Measurements from ENCODE around the gene ZNF26. TPM values are rescaled to one million over a fixed set of nuclear protein-coding genes. Genes with fewer than 3 reads are reported as not detected.
A peak's percentile ranks its signal among the peaks of the same experiment; 100 is the strongest.

ZNF26 gene
- total and polyA plus RNA-seq, 10 of the 15 experiments (the other 5 are each of a cell fraction or from before 2014, with no cell fraction given), result 1.00 to 17.1 (median 10.5) TPM

DNA sequence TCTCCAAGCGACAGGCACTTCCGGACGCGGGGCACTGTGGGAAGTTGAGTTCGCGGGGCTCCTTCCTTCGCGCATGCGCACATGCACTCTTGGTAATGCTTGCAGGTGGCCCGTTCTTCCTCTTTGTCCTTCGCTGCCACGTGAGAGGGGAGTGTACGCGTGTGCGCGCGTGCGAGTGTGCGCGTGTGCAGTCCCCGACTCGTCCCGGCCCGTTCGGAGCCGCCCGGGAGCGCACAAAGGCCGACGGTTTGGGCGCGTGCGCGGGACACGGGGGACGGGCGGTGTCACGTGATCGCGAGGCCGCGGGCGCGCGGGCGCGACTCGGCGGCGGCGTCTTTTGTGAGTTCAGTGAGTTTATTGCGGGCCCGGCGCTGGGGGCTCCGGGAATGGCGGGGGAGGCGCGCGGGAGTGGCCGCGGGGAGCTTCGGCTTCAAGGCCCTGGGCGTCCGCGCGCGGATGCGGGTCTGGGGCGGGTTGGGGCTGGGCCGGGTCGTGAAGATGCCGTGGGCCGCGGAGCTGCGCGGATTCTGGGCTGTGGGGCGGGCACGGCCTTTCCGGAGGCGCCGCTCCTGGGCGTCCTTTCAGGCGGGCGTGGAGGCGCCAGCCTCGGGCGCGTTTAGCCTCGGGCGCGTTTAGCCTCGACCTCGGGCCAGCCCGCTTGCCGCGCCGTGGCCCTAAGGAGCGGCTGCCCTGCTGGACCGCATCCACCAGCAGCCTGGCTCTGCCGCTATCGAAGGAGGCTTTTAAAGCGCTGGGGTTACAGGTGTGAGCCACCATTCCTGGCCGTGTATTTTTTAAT, 51.2 kb downstream of the ZNF26 start, which contains the start of gene ZNF84 (continued):
- TF ChIP-seq, protein P1, sequence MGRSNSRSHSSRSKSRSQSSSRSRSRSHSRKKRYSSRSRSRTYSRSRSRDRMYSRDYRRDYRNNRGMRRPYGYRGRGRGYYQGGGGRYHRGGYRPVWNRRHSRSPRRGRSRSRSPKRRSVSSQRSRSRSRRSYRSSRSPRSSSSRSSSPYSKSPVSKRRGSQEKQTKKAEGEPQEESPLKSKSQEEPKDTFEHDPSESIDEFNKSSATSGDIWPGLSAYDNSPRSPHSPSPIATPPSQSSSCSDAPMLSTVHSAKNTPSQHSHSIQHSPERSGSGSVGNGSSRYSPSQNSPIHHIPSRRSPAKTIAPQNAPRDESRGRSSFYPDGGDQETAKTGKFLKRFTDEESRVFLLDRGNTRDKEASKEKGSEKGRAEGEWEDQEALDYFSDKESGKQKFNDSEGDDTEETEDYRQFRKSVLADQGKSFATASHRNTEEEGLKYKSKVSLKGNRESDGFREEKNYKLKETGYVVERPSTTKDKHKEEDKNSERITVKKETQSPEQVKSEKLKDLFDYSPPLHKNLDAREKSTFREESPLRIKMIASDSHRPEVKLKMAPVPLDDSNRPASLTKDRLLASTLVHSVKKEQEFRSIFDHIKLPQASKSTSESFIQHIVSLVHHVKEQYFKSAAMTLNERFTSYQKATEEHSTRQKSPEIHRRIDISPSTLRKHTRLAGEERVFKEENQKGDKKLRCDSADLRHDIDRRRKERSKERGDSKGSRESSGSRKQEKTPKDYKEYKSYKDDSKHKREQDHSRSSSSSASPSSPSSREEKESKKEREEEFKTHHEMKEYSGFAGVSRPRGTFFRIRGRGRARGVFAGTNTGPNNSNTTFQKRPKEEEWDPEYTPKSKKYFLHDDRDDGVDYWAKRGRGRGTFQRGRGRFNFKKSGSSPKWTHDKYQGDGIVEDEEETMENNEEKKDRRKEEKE (IDR thresholded peaks at IDR 0.05), result no peak
- TF ChIP-seq RB1 (IDR thresholded peaks at IDR 0.05; ENCODE audit: borderline replicate concordance) (no peak), EZH2 (IDR thresholded peaks at IDR 0.05; ENCODE audit: borderline replicate concordance, control insufficient read depth, low read depth, low read length) (no peak), HDAC2 (IDR thresholded peaks at IDR 0.05) (no peak), ZNF24 (IDR thresholded peaks at IDR 0.05) (no peak), RUNX3 (IDR thresholded peaks at IDR 0.05; ENCODE audit: low read length) (peak; percentile 4; the same call in 1 of the 2 replicates), POLR2A (IDR thresholded peaks at IDR 0.05; ENCODE audit: low read depth, low read length) (peak; percentile 82), NFYB (IDR thresholded peaks at IDR 0.05; ENCODE audit: insufficient read depth, low read depth, low read length) (no peak), SUPT20H (IDR thresholded peaks at IDR 0.05; ENCODE audit: borderline replicate concordance, control insufficient read depth, low read depth, low read length) (no peak), ZNF207 (IDR thresholded peaks at IDR 0.05; ENCODE audit: borderline replicate concordance) (0 out of 2 replicates have a peak, but pooled peaks have one; percentile 25)
- TF ChIP-seq, protein P2, sequence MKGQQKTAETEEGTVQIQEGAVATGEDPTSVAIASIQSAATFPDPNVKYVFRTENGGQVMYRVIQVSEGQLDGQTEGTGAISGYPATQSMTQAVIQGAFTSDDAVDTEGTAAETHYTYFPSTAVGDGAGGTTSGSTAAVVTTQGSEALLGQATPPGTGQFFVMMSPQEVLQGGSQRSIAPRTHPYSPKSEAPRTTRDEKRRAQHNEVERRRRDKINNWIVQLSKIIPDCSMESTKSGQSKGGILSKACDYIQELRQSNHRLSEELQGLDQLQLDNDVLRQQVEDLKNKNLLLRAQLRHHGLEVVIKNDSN (IDR thresholded peaks at IDR 0.05; ENCODE audit: borderline replicate concordance, extremely low read length, insufficient read depth, low read depth, low read length), result peak; percentile 93
- TF ChIP-seq, protein P3, sequence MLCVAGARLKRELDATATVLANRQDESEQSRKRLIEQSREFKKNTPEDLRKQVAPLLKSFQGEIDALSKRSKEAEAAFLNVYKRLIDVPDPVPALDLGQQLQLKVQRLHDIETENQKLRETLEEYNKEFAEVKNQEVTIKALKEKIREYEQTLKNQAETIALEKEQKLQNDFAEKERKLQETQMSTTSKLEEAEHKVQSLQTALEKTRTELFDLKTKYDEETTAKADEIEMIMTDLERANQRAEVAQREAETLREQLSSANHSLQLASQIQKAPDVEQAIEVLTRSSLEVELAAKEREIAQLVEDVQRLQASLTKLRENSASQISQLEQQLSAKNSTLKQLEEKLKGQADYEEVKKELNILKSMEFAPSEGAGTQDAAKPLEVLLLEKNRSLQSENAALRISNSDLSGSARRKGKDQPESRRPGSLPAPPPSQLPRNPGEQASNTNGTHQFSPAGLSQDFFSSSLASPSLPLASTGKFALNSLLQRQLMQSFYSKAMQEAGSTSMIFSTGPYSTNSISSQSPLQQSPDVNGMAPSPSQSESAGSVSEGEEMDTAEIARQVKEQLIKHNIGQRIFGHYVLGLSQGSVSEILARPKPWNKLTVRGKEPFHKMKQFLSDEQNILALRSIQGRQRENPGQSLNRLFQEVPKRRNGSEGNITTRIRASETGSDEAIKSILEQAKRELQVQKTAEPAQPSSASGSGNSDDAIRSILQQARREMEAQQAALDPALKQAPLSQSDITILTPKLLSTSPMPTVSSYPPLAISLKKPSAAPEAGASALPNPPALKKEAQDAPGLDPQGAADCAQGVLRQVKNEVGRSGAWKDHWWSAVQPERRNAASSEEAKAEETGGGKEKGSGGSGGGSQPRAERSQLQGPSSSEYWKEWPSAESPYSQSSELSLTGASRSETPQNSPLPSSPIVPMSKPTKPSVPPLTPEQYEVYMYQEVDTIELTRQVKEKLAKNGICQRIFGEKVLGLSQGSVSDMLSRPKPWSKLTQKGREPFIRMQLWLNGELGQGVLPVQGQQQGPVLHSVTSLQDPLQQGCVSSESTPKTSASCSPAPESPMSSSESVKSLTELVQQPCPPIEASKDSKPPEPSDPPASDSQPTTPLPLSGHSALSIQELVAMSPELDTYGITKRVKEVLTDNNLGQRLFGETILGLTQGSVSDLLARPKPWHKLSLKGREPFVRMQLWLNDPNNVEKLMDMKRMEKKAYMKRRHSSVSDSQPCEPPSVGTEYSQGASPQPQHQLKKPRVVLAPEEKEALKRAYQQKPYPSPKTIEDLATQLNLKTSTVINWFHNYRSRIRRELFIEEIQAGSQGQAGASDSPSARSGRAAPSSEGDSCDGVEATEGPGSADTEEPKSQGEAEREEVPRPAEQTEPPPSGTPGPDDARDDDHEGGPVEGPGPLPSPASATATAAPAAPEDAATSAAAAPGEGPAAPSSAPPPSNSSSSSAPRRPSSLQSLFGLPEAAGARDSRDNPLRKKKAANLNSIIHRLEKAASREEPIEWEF (IDR thresholded peaks at IDR 0.05; ENCODE audit: insufficient replicate concordance, low read depth, low read length), result no peak
- TF ChIP-seq, protein P4, sequence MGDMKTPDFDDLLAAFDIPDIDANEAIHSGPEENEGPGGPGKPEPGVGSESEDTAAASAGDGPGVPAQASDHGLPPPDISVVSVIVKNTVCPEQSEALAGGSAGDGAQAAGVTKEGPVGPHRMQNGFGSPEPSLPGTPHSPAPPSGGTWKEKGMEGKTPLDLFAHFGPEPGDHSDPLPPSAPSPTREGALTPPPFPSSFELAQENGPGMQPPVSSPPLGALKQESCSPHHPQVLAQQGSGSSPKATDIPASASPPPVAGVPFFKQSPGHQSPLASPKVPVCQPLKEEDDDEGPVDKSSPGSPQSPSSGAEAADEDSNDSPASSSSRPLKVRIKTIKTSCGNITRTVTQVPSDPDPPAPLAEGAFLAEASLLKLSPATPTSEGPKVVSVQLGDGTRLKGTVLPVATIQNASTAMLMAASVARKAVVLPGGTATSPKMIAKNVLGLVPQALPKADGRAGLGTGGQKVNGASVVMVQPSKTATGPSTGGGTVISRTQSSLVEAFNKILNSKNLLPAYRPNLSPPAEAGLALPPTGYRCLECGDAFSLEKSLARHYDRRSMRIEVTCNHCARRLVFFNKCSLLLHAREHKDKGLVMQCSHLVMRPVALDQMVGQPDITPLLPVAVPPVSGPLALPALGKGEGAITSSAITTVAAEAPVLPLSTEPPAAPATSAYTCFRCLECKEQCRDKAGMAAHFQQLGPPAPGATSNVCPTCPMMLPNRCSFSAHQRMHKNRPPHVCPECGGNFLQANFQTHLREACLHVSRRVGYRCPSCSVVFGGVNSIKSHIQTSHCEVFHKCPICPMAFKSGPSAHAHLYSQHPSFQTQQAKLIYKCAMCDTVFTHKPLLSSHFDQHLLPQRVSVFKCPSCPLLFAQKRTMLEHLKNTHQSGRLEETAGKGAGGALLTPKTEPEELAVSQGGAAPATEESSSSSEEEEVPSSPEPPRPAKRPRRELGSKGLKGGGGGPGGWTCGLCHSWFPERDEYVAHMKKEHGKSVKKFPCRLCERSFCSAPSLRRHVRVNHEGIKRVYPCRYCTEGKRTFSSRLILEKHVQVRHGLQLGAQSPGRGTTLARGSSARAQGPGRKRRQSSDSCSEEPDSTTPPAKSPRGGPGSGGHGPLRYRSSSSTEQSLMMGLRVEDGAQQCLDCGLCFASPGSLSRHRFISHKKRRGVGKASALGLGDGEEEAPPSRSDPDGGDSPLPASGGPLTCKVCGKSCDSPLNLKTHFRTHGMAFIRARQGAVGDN (IDR thresholded peaks at IDR 0.05), result peak; percentile 73
- TF ChIP-seq, protein P5, sequence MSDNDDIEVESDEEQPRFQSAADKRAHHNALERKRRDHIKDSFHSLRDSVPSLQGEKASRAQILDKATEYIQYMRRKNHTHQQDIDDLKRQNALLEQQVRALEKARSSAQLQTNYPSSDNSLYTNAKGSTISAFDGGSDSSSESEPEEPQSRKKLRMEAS (IDR thresholded peaks at IDR 0.05; ENCODE audit: low read depth, low read length), result peak; percentile 89
